ENCODE results near the gene TFAP2A.

TFAP2A gene

DNA sequence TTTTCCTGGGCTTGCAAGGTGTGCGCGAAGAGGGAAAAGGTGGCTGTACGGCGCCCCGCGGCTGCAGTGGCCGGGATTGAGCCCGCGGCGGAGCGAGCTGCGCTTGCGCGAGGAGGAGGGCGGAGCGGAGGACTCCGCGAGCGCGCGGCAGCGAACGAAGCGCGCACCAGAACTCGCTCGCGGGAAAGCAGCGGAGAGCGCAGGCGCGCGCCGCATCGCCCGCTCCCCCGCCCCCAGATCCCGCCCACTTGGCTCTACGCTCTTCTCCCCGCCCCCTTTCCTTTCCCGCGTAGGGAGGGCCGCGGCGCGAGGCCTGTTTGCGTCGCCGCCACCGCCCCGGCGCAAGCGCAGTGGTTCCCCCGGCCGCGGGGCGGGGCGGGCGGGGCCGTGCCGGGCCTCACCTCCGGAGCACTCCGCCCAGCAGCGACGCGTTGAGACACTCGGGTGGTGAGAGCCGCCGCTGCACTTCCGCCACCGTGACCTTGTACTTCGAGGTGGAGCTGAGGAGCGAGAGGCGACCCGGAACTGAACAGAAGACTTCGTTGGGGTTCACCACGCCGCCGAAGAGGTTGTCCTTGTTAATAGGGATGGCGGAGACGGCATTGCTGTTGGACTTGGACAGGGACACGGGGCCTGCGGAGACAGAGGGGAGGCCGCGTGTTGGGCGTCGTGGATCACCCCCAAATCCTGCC lies 10.6 kb downstream of the TFAP2A start:
- peak overlapping the region; percentile 64 for H3K4me3 ChIP-seq (ENCODE audit: control insufficient read depth, low read depth, low read length)
- TF ChIP-seq, protein P1, sequence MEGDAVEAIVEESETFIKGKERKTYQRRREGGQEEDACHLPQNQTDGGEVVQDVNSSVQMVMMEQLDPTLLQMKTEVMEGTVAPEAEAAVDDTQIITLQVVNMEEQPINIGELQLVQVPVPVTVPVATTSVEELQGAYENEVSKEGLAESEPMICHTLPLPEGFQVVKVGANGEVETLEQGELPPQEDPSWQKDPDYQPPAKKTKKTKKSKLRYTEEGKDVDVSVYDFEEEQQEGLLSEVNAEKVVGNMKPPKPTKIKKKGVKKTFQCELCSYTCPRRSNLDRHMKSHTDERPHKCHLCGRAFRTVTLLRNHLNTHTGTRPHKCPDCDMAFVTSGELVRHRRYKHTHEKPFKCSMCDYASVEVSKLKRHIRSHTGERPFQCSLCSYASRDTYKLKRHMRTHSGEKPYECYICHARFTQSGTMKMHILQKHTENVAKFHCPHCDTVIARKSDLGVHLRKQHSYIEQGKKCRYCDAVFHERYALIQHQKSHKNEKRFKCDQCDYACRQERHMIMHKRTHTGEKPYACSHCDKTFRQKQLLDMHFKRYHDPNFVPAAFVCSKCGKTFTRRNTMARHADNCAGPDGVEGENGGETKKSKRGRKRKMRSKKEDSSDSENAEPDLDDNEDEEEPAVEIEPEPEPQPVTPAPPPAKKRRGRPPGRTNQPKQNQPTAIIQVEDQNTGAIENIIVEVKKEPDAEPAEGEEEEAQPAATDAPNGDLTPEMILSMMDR (conservative IDR thresholded peaks at IDR 0.05; ENCODE audit: control insufficient read depth, insufficient read depth, low read depth, low read length) = no peak
- peak; percentile 85 for DNase-seq (ENCODE audit: low read depth)

DNA sequence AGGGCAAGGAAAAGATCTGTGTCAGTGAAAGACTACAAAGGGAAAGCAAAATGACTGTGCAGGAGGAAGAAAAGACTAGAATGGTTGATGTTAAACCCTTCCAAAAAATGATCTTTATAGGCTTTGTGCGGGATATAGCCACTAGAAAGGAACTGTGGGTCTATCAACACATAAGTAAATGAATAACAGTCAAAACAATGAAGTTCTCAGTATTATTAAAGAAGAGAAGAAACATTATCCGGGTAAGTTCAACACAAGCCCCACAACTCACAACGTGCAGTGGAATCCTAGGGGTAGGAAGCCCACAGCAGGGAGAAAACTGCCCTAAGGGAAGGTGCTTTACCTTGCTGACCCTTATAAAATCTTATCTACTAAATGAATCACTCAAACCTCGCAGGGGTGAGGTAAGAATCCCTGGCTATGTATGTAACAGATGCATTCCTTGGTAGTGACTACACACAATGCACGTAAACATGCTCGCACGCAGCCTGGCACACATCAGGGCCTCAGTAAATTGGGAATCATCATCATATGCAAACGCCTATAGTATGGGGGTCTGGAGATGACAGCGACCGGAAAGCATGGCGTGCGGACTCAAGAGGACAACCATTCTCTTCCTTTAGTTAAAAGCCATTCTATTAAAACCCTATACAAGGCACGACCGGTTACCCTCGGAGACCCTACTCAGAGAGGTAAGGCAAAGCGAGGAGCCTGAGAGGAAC lies 11.3 kb downstream of the TFAP2A start:
- H3K4me3 ChIP-seq (ENCODE audit: control insufficient read depth, low read depth, low read length) = peak overlapping the region; percentile 64
- DNase-seq (ENCODE audit: low read depth) = peak; percentile 62
- TF ChIP-seq, protein P1 (conservative IDR thresholded peaks at IDR 0.05; ENCODE audit: control insufficient read depth, insufficient read depth, low read depth, low read length) = no peak

DNA sequence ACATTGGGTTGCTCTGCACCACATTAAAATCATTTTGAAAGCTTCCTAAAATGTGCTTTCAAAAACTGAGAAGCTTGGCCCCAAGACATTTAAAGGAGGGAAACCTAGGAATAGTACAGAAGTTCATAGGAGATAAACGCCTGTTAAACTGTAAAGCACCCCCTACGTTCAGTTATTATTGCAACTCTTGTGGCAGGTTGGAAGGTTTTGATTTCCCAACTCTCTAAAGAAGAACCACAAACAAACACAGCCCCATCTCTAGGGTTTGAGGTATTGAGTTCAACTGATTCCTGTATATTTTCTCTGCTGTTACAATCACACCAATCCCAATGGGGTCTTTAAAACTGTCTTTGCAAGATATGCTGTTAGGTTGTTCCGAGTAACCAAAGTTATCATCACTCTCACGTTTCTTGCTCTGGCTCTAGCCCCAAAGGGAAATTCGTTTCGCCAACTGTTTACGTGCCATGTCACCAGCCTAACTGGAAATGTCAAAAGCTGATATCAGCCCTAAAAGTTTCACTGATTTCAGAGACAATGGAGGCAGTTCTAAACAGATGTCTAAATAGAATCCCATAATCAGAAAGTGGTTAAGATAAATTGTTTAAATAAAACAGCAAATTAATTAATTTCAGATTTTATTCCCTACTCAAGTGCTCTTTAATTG lies 12.1 kb downstream of the TFAP2A start:
- TF ChIP-seq, protein P1 (conservative IDR thresholded peaks at IDR 0.05; ENCODE audit: control insufficient read depth, insufficient read depth, low read depth, low read length) = no peak
- no peak overlapping the region for H3K4me3 ChIP-seq (ENCODE audit: control insufficient read depth, low read depth, low read length)
- no peak for DNase-seq (ENCODE audit: low read depth)

DNA sequence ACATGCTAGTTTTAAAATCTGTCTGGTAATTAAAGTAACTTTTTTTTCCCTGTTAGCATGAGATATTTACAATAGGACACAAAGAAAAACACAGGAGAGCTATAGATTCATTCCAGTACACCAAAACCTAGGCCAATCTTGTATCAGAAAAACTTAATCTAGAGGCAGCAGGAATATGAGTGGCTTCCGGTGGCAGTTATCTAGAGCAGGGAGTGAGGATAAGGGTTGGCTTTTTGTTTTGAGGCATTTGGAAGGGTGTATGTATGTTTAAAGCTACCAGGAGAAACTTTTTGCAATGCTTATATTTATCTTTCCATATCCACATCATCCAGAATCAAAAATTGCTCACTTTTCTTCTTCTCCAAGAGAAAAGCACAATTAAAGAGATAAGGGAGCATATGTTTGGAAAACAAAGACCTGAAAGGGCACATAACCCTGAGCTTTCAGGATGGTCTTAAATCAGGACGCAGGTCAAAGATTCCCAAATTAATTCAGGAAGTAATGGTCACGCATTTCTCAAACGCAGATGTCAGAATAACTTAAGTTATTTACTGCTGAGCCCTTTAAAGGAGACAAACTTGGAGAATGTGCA lies 13.1 kb downstream of the TFAP2A start:
- no peak overlapping the region for H3K4me3 ChIP-seq (ENCODE audit: control insufficient read depth, low read depth, low read length)
- TF ChIP-seq, protein P1 (conservative IDR thresholded peaks at IDR 0.05; ENCODE audit: control insufficient read depth, insufficient read depth, low read depth, low read length) = no peak
- DNase-seq (ENCODE audit: low read depth) = no peak

DNA sequence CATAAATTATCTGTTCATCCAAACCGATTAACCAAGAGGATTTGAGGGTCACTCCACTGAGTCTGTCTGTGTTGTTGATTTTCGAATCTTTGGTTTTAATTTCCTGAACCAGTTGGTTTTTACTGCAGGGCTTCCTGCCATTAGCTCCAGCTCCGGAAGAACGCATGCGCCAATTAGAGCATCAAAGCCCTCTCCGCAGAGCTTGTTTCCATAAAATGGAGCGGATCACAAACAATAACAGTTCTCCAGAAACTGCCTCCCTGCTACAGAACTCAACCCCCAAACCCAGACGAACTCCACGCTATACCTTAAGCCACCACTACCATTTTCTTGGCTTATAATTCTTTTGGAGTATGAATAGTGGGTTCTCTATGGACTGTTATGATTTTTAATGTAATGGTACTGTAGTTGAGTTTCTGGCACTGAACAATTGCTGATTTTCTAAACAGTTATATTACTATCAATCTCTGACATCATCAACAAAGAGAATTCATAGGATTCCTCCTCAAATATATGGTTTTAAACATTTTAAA lies 13.8 kb downstream of the TFAP2A start:
- no peak for DNase-seq (ENCODE audit: low read depth)
- TF ChIP-seq, protein P1 (conservative IDR thresholded peaks at IDR 0.05; ENCODE audit: control insufficient read depth, insufficient read depth, low read depth, low read length) = no peak
- no peak overlapping the region for H3K4me3 ChIP-seq (ENCODE audit: control insufficient read depth, low read depth, low read length)

DNA sequence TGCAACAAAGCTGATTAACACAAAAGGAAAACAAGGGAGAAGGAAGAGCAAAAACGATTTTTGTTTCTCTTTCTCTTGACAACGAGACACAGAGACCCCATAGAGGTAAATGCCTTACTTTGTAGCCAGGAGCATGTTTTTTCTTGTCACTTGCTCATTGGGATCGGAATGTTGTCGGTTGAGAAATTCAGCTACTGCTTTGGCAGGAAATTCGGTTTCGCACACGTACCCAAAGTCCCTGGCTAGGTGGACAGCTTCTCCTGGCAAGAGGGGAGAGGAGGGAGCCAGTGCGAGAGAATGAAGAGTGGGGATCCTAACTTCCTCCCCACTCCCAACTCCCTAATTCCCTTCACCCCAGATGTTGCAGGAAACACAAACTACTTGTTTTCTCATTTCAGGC lies 14.5 kb downstream of the TFAP2A start:
- no peak overlapping the region for H3K4me3 ChIP-seq (ENCODE audit: control insufficient read depth, low read depth, low read length)
- DNase-seq (ENCODE audit: low read depth) = no peak
- TF ChIP-seq, protein P1 (conservative IDR thresholded peaks at IDR 0.05; ENCODE audit: control insufficient read depth, insufficient read depth, low read depth, low read length) = no peak
